Measurements from ENCODE around the gene SH3PXD2B.

DNA sequence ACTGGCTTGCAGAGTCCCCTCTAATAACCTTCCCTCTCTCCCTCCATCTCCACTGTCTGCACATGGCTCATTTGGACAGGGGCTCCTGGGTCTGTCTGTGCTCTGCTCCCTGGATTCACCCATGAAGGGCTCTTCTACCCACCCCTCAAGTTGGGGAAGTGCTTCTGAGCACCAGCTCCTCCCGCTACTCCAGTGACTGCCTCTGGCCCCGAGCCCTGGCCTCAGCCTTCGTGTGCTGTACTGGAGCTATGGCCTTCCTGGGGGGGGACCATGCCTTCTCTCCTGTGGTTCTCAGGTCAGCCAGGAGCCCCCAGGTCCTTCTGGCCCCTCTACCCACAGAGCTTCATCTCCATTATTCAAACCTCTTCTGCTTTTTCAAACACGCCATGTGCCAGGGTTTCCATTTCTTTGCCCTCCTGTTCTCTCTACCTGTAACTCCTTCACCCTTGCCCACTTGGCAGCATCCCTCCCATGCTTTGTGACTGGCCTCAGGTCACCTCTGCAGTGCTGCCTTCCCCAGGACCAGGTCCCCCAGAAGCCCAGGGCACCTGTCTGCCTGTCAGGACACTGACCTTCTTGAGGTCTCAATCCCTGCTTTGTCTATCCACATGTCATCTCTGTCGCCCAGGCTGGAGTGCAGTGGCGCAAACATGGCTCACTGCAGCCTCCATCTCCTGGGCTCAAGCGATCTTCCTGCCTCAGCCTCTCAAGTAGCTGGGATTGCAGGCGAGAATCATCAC lies 9.5 kb downstream of the SH3PXD2B start:
- TF ChIP-seq, protein P1, sequence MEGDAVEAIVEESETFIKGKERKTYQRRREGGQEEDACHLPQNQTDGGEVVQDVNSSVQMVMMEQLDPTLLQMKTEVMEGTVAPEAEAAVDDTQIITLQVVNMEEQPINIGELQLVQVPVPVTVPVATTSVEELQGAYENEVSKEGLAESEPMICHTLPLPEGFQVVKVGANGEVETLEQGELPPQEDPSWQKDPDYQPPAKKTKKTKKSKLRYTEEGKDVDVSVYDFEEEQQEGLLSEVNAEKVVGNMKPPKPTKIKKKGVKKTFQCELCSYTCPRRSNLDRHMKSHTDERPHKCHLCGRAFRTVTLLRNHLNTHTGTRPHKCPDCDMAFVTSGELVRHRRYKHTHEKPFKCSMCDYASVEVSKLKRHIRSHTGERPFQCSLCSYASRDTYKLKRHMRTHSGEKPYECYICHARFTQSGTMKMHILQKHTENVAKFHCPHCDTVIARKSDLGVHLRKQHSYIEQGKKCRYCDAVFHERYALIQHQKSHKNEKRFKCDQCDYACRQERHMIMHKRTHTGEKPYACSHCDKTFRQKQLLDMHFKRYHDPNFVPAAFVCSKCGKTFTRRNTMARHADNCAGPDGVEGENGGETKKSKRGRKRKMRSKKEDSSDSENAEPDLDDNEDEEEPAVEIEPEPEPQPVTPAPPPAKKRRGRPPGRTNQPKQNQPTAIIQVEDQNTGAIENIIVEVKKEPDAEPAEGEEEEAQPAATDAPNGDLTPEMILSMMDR (IDR thresholded peaks at IDR 0.05), result no peak
- TF ChIP-seq POLR2A (IDR thresholded peaks at IDR 0.05), result no peak

Measured in lower leg skin (tissue), 3 donors.